K562 (cell line): ENCODE data around the gene OSBP2. TPM values are rescaled to one million over a fixed set of nuclear protein-coding genes. Genes with fewer than 3 reads are reported as not detected.

Experiments used
- ATAC-seq: fragments of 200-7000 bp; cut with Tn5 transposase; 3 replicates; pipeline ENCODE4 v1.9.1; 2020; ENCODE audit warnings: moderate library complexity
- BruUV-seq: library from RNA; stranded (reverse); fragments of 400-500 nt; replicated peaks from 2 replicates; lab custom pipeline; 2021; lab: Mats Ljungman, UMichigan
- CTCF ChIA-PET: fragments of 300-600 bp; formaldehyde crosslinking; extraction: SDS; loops from one replicate; lab custom pipeline; 2021; ENCODE audit warnings: low intra/inter-chr PET ratio; lab: Yijun Ruan, JAX
- POLR2A ChIA-PET: fragments of 300-600, 350-650 bp; sonication (Branson Sonifier 250); formaldehyde crosslinking; extraction: SDS; loops from one replicate; lab custom pipeline; 2021; ENCODE audit warnings: antibody characterized with exemption, inconsistent platforms; lab: Yijun Ruan, JAX
- DNase-seq, 4 experiments: peaks; one replicate each; pipeline versions ENCODE4 v3.0.0 to v3.0.0-alpha.2; 2011 to 2018; ENCODE audit warnings: low spot score in 3 of 4, mixed read lengths in 3 of 4; ENCODE audit errors: extremely low read depth in 1 of 4
- FAIRE-seq: peaks from 2 replicates; lab custom pipeline; 2011; peaks lifted over from hg19 to GRCh38; lab: Jason Lieb, UNC
- H2AFZ ChIP-seq: 2 replicates; pipeline ENCODE4 v1.6.0; 2011; ENCODE audit warnings: low read depth, low read length, control low read depth, inconsistent platforms
- H3K27ac ChIP-seq: fragments of 200-600 bp; 3 replicates; pipeline ENCODE4 v1.8.0; 2011; ENCODE audit warnings: low read depth, mild to moderate bottlenecking, control low read depth, inconsistent platforms, low read length, moderate library complexity, mixed read lengths; ENCODE audit errors: extremely low read depth
- H3K27me3 ChIP-seq, 2 experiments: fragments of 300-600 bp in 1 of 2; 2 replicates in 1 of 2; 3 replicates in 1 of 2; pipeline versions ENCODE4 v1.6.0 to v1.8.0; 2011; ENCODE audit warnings: inconsistent platforms in 2 of 2, low read length in 2 of 2, mild to moderate bottlenecking in 1 of 2, mixed read lengths in 1 of 2, moderate library complexity in 1 of 2; ENCODE audit not compliant: control insufficient read depth in 2 of 2, insufficient read depth in 2 of 2
- H3K36me3 ChIP-seq: fragments of 300-600 bp; 3 replicates; pipeline ENCODE4 v1.8.0; 2011; ENCODE audit warnings: mild to moderate bottlenecking, low read length, inconsistent platforms; ENCODE audit not compliant: control insufficient read depth, insufficient read depth
- H3K4me1 ChIP-seq, 2 experiments: fragments of 200-600 bp in 1 of 2; replicated peaks in 1 of 2; 2 replicates in 1 of 2; 3 replicates in 1 of 2; pipeline versions ENCODE4 v1.5.1 to v1.8.0; 2011; ENCODE audit warnings: inconsistent platforms in 2 of 2, low read length in 2 of 2, mild to moderate bottlenecking in 1 of 2, mixed read lengths in 1 of 2, moderate library complexity in 1 of 2; ENCODE audit not compliant: control insufficient read depth in 2 of 2, insufficient read depth in 2 of 2
- H3K4me2 ChIP-seq: 2 replicates; pipeline ENCODE4 v1.6.1; 2011; ENCODE audit warnings: low read length, control low read depth, inconsistent platforms, mixed read lengths; ENCODE audit not compliant: insufficient read depth
- H3K4me3 ChIP-seq: fragments of 200-600 bp; sonication (generic), shearing (Covaris generic); 2 replicates; pipeline ENCODE4 v1.5.1; 2016; ENCODE audit warnings: control low read depth, inconsistent platforms
- H3K79me2 ChIP-seq: fragments of 200-600 bp; 3 replicates; pipeline ENCODE4 v1.8.0; 2011; ENCODE audit warnings: low read length, inconsistent platforms; ENCODE audit not compliant: control insufficient read depth, insufficient read depth
- H3K9ac ChIP-seq, 2 experiments: 2 replicates each; pipeline versions ENCODE4 v1.6.0 to v1.6.1; 2011; ENCODE audit warnings: low read depth in 2 of 2, low read length in 2 of 2, control low read depth in 1 of 2, inconsistent platforms in 1 of 2, mild to moderate bottlenecking in 1 of 2, mixed read lengths in 1 of 2; ENCODE audit not compliant: insufficient read depth in 1 of 2
- H3K9me1 ChIP-seq: one replicate; pipeline ENCODE4 v1.6.0; 2011; ENCODE audit warnings: inconsistent platforms, mild to moderate bottlenecking, low read length, moderate library complexity; ENCODE audit not compliant: control insufficient read depth, insufficient read depth
- H3K9me3 ChIP-seq: replicated peaks from 2 replicates; pipeline ENCODE4 v1.5.1; 2011; ENCODE audit warnings: low read depth, low read length, inconsistent platforms; ENCODE audit not compliant: control insufficient read depth, insufficient read depth
- H4K20me1 ChIP-seq: replicated peaks from 2 replicates; pipeline ENCODE4 v1.6.1; 2011; ENCODE audit warnings: low read length, inconsistent platforms, mixed read lengths; ENCODE audit not compliant: control insufficient read depth, insufficient read depth
- ZNF592 ChIP-seq: fragments of 450-650 bp; IDR thresholded peaks from 2 replicates; pipeline ENCODE4 v1.6.1; 2017; ENCODE audit warnings: antibody characterized with exemption, mild to moderate bottlenecking
- WGBS: fragments of 100-300 bp; shearing (Covaris generic); methylation state at CpG from one replicate; pipeline ENCODE4 v1.1.6; 2016; ENCODE audit warnings: low coverage, mixed read lengths; ENCODE audit not compliant: insufficient coverage; ENCODE audit errors: missing lambda C conversion rate; 5-methylcytosine and 5-hydroxymethylcytosine counted together
- in situ Hi-C: fragments of 300-500 bp; cut with MboI; formaldehyde crosslinking; loops from 4 replicates; pipeline ENCODE4 v1.15.0; 2018; ENCODE audit warnings: inconsistent platforms, mixed read lengths
- intact Hi-C: fragments of 100-400 bp; cut with micrococcal nuclease; formaldehyde crosslinking; loops from 2 replicates; pipeline ENCODE4 v1.14.2; 2022
- polyA plus RNA-seq, 8 experiments: library from polyadenylated mRNA; depleted of rRNA in 4 of 8; stranded (reverse) in 5 of 8; unstranded in 3 of 8; fragments of >200 nt; fragmentation: Nextera tagmentation in 2 of 8; fragmentation: Illumina TruSeq in 1 of 8; extraction: Ambion mirVana in 2 of 8; extraction: Trizol in 1 of 8; gene quantifications; 2 replicates each; pipeline versions ENCODE4 v1.2.1 to v1.2.3, GENCODE V29; 2011 to 2014; ENCODE audit warnings: inconsistent platforms in 1 of 8, missing spikeins in 1 of 8
- total RNA-seq, 7 experiments: library from RNA; depleted of rRNA in 6 of 7; stranded (reverse); fragments of >200 nt in 6 of 7; fragmentation: Illumina TruSeq in 2 of 7; extraction: Trizol in 2 of 7; gene quantifications; 2 replicates each; pipeline versions ENCODE4 v1.2.1 to v1.2.3, GENCODE V29; 2011 to 2021; ENCODE audit warnings: low replicate concordance in 1 of 7
- TF ChIP-seq, protein P1 (sequence below): fragments of 450-650 bp; IDR thresholded peaks from 2 replicates; pipeline ENCODE4 v1.6.1; 2016; ENCODE audit warnings: mild to moderate bottlenecking, moderate library complexity

OSBP2 gene
- total and polyA plus RNA-seq, 9 of the 15 experiments (the other 6 are each of a cell fraction or from before 2014, with no cell fraction given) = 0.52 to 29.5 (median 21.6) TPM

DNA sequence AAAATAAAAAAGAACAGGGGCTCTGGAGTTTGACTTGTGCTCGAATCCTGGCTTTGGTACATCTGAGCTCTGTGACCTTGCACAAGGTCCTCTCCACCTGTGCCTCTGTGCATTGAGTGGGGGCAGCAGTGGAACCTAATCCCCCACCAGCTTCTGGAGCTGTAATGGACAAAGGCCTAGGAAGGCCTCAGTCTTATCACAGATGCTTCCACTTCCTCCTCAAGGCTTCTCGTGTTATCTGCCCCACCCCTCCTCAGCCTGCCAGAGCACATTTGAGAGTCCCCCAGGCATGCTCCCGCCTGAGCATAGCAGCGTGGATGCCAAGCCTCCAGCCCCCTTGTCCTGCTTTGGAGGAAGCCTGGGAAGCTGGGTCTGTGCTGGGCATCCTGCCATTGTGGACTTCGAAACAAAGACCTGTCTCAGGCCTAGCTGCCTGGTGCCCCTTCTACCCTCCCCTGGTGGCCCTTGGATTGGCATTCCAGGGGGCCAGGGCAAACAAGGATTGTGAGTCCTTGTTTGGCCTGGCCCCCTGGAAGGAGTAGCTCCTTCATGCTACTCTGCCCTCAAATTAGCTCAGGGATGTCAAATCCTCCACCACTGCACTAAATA, 44.1 kb upstream of the OSBP2 start:
- H3K9me1 ChIP-seq = no peaks in the 10 kb centered on the region
- ChIA-PET CTCF (no interaction called here), POLR2A (interaction anchor here (0.8 to 0.9 kb wide), 2 partner anchors 14 to 17 kb away, joined by 4 read pairs; partner anchors contain the start of gene DUSP18)
- H3K4me3 ChIP-seq = no peak overlapping the region
- in situ Hi-C loops (no loop called here), intact Hi-C loops (no loop called here)
- no peaks in the 10 kb centered on the region for H3K79me2 ChIP-seq
- no peaks in the 10 kb centered on the region for H3K27me3 ChIP-seq
- peak overlapping the region in 1 of 2 experiments; percentile 82; a peak in 1 of 4 replicates for H3K9ac ChIP-seq
- H3K27ac ChIP-seq = no peak overlapping the region
- DNase-seq (peak in 1 of 4 experiments; percentile 45), FAIRE-seq (peak; percentile 71), ATAC-seq (peak; percentile 61)
- H4K20me1 ChIP-seq = no peaks in the 10 kb centered on the region
- no peaks in the 10 kb centered on the region for H3K36me3 ChIP-seq
- BruUV-seq = no TSS peak
- WGBS = 22% methylated on average over 5 of the region's 5 CpGs
- peak overlapping the region; percentile 59; the same call in 1 of the 2 replicates for H2AFZ ChIP-seq
- peak overlapping the region; percentile 37; the same call in 1 of the 2 replicates for H3K4me2 ChIP-seq
- no peaks in the 10 kb centered on the region for H3K9me3 ChIP-seq
- H3K4me1 ChIP-seq = peaks cover 13 to 23% of the 10 kb centered on the region in 2 experiments; a peak in 4 of 5 replicates
- TF ChIP-seq ZNF592 = peak; percentile 38; the same call in 1 of the 2 replicates
- TF ChIP-seq, protein P1, sequence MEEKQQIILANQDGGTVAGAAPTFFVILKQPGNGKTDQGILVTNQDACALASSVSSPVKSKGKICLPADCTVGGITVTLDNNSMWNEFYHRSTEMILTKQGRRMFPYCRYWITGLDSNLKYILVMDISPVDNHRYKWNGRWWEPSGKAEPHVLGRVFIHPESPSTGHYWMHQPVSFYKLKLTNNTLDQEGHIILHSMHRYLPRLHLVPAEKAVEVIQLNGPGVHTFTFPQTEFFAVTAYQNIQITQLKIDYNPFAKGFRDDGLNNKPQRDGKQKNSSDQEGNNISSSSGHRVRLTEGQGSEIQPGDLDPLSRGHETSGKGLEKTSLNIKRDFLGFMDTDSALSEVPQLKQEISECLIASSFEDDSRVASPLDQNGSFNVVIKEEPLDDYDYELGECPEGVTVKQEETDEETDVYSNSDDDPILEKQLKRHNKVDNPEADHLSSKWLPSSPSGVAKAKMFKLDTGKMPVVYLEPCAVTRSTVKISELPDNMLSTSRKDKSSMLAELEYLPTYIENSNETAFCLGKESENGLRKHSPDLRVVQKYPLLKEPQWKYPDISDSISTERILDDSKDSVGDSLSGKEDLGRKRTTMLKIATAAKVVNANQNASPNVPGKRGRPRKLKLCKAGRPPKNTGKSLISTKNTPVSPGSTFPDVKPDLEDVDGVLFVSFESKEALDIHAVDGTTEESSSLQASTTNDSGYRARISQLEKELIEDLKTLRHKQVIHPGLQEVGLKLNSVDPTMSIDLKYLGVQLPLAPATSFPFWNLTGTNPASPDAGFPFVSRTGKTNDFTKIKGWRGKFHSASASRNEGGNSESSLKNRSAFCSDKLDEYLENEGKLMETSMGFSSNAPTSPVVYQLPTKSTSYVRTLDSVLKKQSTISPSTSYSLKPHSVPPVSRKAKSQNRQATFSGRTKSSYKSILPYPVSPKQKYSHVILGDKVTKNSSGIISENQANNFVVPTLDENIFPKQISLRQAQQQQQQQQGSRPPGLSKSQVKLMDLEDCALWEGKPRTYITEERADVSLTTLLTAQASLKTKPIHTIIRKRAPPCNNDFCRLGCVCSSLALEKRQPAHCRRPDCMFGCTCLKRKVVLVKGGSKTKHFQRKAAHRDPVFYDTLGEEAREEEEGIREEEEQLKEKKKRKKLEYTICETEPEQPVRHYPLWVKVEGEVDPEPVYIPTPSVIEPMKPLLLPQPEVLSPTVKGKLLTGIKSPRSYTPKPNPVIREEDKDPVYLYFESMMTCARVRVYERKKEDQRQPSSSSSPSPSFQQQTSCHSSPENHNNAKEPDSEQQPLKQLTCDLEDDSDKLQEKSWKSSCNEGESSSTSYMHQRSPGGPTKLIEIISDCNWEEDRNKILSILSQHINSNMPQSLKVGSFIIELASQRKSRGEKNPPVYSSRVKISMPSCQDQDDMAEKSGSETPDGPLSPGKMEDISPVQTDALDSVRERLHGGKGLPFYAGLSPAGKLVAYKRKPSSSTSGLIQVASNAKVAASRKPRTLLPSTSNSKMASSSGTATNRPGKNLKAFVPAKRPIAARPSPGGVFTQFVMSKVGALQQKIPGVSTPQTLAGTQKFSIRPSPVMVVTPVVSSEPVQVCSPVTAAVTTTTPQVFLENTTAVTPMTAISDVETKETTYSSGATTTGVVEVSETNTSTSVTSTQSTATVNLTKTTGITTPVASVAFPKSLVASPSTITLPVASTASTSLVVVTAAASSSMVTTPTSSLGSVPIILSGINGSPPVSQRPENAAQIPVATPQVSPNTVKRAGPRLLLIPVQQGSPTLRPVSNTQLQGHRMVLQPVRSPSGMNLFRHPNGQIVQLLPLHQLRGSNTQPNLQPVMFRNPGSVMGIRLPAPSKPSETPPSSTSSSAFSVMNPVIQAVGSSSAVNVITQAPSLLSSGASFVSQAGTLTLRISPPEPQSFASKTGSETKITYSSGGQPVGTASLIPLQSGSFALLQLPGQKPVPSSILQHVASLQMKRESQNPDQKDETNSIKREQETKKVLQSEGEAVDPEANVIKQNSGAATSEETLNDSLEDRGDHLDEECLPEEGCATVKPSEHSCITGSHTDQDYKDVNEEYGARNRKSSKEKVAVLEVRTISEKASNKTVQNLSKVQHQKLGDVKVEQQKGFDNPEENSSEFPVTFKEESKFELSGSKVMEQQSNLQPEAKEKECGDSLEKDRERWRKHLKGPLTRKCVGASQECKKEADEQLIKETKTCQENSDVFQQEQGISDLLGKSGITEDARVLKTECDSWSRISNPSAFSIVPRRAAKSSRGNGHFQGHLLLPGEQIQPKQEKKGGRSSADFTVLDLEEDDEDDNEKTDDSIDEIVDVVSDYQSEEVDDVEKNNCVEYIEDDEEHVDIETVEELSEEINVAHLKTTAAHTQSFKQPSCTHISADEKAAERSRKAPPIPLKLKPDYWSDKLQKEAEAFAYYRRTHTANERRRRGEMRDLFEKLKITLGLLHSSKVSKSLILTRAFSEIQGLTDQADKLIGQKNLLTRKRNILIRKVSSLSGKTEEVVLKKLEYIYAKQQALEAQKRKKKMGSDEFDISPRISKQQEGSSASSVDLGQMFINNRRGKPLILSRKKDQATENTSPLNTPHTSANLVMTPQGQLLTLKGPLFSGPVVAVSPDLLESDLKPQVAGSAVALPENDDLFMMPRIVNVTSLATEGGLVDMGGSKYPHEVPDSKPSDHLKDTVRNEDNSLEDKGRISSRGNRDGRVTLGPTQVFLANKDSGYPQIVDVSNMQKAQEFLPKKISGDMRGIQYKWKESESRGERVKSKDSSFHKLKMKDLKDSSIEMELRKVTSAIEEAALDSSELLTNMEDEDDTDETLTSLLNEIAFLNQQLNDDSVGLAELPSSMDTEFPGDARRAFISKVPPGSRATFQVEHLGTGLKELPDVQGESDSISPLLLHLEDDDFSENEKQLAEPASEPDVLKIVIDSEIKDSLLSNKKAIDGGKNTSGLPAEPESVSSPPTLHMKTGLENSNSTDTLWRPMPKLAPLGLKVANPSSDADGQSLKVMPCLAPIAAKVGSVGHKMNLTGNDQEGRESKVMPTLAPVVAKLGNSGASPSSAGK = peak; percentile 75
